ENCODE results near the gene KCNE2. TPM values are rescaled to one million over a fixed set of nuclear protein-coding genes. Genes with fewer than 3 reads are reported as not detected.

The KCNE2 gene
- total RNA-seq (under 1 TPM in 2 of 4 donors, not detected in 2; 0.33 to 0.37 TPM), polyA plus RNA-seq (0.18 TPM)
- long read RNA-seq, donor 1, result 0 reads
- long read RNA-seq, donor 2, result 0 reads
- long read RNA-seq, donor 3, result 0 reads
- long read RNA-seq, donor 4, partial matches to known transcripts, result 0 of 1 reads
- long read RNA-seq, donor 4, other reads (novel, unspliced or antisense), result 0 of 1 reads

GRCh38 chr21:34363733-34364132 is at the start of gene KCNE2:
Gene KCNE2, plus strand, starts transcription at chr21:34364006. Its CDS starts 6,473 bp downstream, at chr21:34370479.
- Histone ChIP-seq H3K27ac (ENCODE audit: low read length) (no peak within 1 kb of the TSS), H3K27me3 (ENCODE audit: control insufficient read depth, insufficient read depth) (no peaks in the 10 kb centered on the region), H3K9me3 (ENCODE audit: control insufficient read depth, low read length) (no peaks in the 10 kb centered on the region), H3K4me1 (ENCODE audit: control insufficient read depth, insufficient read depth, low read length) (no peaks in the 10 kb centered on the region), H3K4me3 (ENCODE audit: low read length) (no peak within 1 kb of the TSS)
- DNase-seq, result no peak
- 75% methylated on average over 3 of the region's 3 CpGs for WGBS
- intact Hi-C loops (cut with DNase I), result no loop called here
- no peak for ATAC-seq

GRCh38 chr21:34319585-34319984 is 44.2 kb upstream of the KCNE2 start:
- 85% methylated on average over 3 of the region's 3 CpGs for WGBS
- H3K9me3 ChIP-seq (ENCODE audit: control insufficient read depth, low read length), result no peaks in the 10 kb centered on the region
- no peak for ATAC-seq
- no peaks in the 10 kb centered on the region for H3K4me1 ChIP-seq (ENCODE audit: control insufficient read depth, insufficient read depth, low read length)
- intact Hi-C loops (cut with DNase I), result no loop called here
- no peak overlapping the region for H3K27ac ChIP-seq (ENCODE audit: low read length)
- no peaks in the 10 kb centered on the region for H3K27me3 ChIP-seq (ENCODE audit: control insufficient read depth, insufficient read depth)
- DNase-seq, result no peak
- no peak overlapping the region for H3K4me3 ChIP-seq (ENCODE audit: low read length)

DNA sequence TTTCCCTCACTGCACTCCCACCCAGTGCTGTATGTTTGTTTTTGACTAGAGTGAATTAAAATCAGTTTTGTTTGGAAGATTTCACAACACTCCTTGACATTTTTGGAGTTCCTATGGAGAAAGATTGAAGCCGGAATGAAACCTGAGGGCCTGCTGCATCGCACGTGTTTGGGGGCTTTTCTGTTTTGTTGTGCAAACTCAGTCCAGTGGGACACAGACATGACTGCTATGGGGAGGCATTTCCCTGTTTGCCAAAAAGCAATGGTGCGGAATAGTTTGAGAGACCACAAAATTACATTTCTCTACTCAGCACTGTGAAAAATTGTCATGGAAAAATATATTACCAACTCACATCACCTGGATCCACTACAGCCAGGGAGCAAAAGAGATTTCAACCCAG is 43.8 kb upstream of the KCNE2 start:
- intact Hi-C loops (cut with DNase I), result no loop called here
- H3K4me1 ChIP-seq (ENCODE audit: control insufficient read depth, insufficient read depth, low read length), result no peaks in the 10 kb centered on the region
- H3K4me3 ChIP-seq (ENCODE audit: low read length), result no peak overlapping the region
- 91% methylated on average over 4 of the region's 4 CpGs for WGBS
- no peaks in the 10 kb centered on the region for H3K27me3 ChIP-seq (ENCODE audit: control insufficient read depth, insufficient read depth)
- H3K9me3 ChIP-seq (ENCODE audit: control insufficient read depth, low read length), result no peaks in the 10 kb centered on the region
- ATAC-seq (no peak), DNase-seq (no peak)
- no peak overlapping the region for H3K27ac ChIP-seq (ENCODE audit: low read length)

- Histone ChIP-seq H3K27me3 (ENCODE audit: control insufficient read depth, insufficient read depth) (no peaks in the 10 kb centered on the region), H3K27ac (ENCODE audit: low read length) (no peak overlapping the region), H3K4me3 (ENCODE audit: low read length) (no peak overlapping the region), H3K9me3 (ENCODE audit: control insufficient read depth, low read length) (no peaks in the 10 kb centered on the region), H3K4me1 (ENCODE audit: control insufficient read depth, insufficient read depth, low read length) (no peaks in the 10 kb centered on the region)
- no peak for ATAC-seq
- WGBS, result 95% methylated on average over 8 of the region's 8 CpGs
- no peak for DNase-seq
- intact Hi-C loops (cut with DNase I), result no loop called here
Measured at GRCh38 chr21:34330055-34330454, 33.8 kb upstream of the KCNE2 start.

DNA sequence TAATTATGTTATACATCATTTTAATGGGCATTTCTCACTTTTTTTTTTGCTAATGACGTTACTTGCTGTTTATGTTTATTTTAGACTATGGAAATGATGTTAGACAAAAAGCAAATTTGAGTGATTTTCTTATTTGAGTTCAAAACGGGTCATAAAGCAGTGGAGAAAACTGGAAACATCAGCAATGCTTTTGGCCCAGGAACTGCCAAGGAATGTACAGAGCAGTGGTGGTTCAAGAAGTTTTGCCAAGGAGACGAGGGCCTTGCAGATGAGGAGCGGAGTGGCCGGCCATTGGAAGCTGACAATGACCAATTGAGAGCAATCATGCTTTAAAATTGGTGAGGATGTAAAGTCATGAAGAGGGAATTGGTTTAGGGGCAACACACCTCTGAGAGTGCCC is 32.1 kb upstream of the KCNE2 start:
- no peak overlapping the region for H3K27ac ChIP-seq (ENCODE audit: low read length)
- no peak overlapping the region for H3K4me3 ChIP-seq (ENCODE audit: low read length)
- DNase-seq (no peak), ATAC-seq (no peak)
- intact Hi-C loops (cut with DNase I), result no loop called here
- H3K4me1 ChIP-seq (ENCODE audit: control insufficient read depth, insufficient read depth, low read length), result no peaks in the 10 kb centered on the region
- H3K27me3 ChIP-seq (ENCODE audit: control insufficient read depth, insufficient read depth), result no peaks in the 10 kb centered on the region
- no peaks in the 10 kb centered on the region for H3K9me3 ChIP-seq (ENCODE audit: control insufficient read depth, low read length)
- 73% methylated on average over 5 of the region's 5 CpGs for WGBS

- no peak for ATAC-seq
- no peaks in the 10 kb centered on the region for H3K9me3 ChIP-seq (ENCODE audit: control insufficient read depth, low read length)
- no peak overlapping the region for H3K27ac ChIP-seq (ENCODE audit: low read length)
- DNase-seq, result no peak
- no peak overlapping the region for H3K4me3 ChIP-seq (ENCODE audit: low read length)
- intact Hi-C loops (cut with DNase I), result no loop called here
- 95% methylated on average over 6 of the region's 6 CpGs for WGBS
- H3K27me3 ChIP-seq (ENCODE audit: control insufficient read depth, insufficient read depth), result no peaks in the 10 kb centered on the region
- H3K4me1 ChIP-seq (ENCODE audit: control insufficient read depth, insufficient read depth, low read length), result no peaks in the 10 kb centered on the region
Measured at GRCh38 chr21:34332347-34332746, 31.5 kb upstream of the KCNE2 start.

DNA sequence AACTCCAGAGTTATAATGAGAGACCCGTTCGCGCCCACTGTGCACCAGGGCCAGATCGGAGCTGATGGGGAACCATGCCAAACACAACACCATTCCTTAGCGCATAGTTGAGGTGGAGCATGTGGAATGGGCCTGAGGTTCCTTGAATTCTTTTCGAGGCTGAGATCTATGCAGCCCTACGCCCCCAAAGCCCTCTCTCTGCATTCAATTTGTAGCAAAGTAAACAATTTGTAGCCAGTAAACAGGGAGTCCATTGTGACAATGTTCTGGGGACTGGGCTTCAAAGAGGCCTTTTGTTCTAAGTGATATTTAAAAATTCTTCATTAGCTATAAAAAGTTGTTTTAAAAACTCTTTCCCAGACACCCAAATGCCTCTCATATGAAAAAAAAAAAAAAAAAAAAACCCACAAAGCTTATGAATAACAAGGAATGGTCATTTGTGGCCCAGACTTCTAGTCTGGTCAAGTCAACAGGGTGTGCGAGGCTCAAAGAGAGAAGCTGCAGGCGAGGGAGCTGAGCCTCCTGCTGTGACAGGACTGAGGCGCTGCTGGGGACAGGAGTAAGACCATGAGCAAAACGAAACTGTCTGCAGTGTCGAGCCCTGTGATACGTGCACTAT is 30.6 kb upstream of the KCNE2 start:
- WGBS, result 83% methylated on average over 13 of the region's 13 CpGs
- Histone ChIP-seq H3K4me1 (ENCODE audit: control insufficient read depth, insufficient read depth, low read length) (peaks cover 4% of the 10 kb centered on the region), H3K4me3 (ENCODE audit: low read length) (no peak overlapping the region), H3K27ac (ENCODE audit: low read length) (no peak overlapping the region), H3K27me3 (ENCODE audit: control insufficient read depth, insufficient read depth) (no peaks in the 10 kb centered on the region), H3K9me3 (ENCODE audit: control insufficient read depth, low read length) (no peaks in the 10 kb centered on the region)
- intact Hi-C loops (cut with DNase I), result no loop called here
- ATAC-seq, result no peak
- DNase-seq, result no peak

DNA sequence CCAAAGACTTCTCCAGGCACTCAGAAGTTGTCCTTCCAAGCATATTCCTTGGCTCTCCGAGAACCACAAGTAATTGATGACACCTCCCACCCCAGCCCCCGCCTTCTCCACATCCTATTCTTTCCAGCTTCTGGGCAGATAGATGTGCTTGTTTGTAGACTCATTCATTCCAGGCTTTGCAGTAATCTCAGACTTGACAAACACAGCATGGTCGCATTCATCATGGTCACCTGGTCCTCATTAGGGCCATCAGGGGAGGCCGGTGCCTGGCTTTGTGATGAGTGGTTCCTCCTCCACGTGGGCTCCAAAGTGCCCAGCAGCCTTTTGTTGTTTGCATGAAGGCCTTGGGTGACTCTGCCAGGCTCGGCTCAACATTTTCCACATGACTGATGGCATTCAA is 28.5 kb upstream of the KCNE2 start:
- no peaks in the 10 kb centered on the region for H3K9me3 ChIP-seq (ENCODE audit: control insufficient read depth, low read length)
- intact Hi-C loops (cut with DNase I), result no loop called here
- WGBS, result 90% methylated on average over 6 of the region's 6 CpGs

GRCh38 chr21:34336245-34336644 is 27.6 kb upstream of the KCNE2 start:
- no peak overlapping the region for H3K4me3 ChIP-seq (ENCODE audit: low read length)
- no peaks in the 10 kb centered on the region for H3K27me3 ChIP-seq (ENCODE audit: control insufficient read depth, insufficient read depth)
- H3K4me1 ChIP-seq (ENCODE audit: control insufficient read depth, insufficient read depth, low read length), result peaks cover 4% of the 10 kb centered on the region
- H3K9me3 ChIP-seq (ENCODE audit: control insufficient read depth, low read length), result no peaks in the 10 kb centered on the region
- ATAC-seq (peak in 1 of 2 donors; percentile 39), DNase-seq (peak in 1 of 3 donors; percentile 48)
- intact Hi-C loops (cut with DNase I), result no loop called here
- WGBS, result 46% methylated on average over 5 of the region's 5 CpGs
- no peak overlapping the region for H3K27ac ChIP-seq (ENCODE audit: low read length)

More for the DNA sequence above, 28.5 kb upstream of the KCNE2 start:
- Histone ChIP-seq H3K4me3 (ENCODE audit: low read length) (no peak overlapping the region), H3K27me3 (ENCODE audit: control insufficient read depth, insufficient read depth) (no peaks in the 10 kb centered on the region), H3K27ac (ENCODE audit: low read length) (no peak overlapping the region), H3K4me1 (ENCODE audit: control insufficient read depth, insufficient read depth, low read length) (peaks cover 4% of the 10 kb centered on the region)
- DNase-seq (no peak), ATAC-seq (no peak)

- H3K27ac ChIP-seq (ENCODE audit: low read length), result no peak overlapping the region
- ATAC-seq, result peak; percentile 23 to 40
- DNase-seq, result peak in 1 of 3 donors; percentile 67
- H3K4me1 ChIP-seq (ENCODE audit: control insufficient read depth, insufficient read depth, low read length), result peaks cover 4% of the 10 kb centered on the region
- H3K4me3 ChIP-seq (ENCODE audit: low read length), result no peak overlapping the region
- H3K27me3 ChIP-seq (ENCODE audit: control insufficient read depth, insufficient read depth), result no peaks in the 10 kb centered on the region
- no peaks in the 10 kb centered on the region for H3K9me3 ChIP-seq (ENCODE audit: control insufficient read depth, low read length)
- WGBS, result 54% methylated on average over 13 of the region's 13 CpGs
- intact Hi-C loops (cut with DNase I), result no loop called here
Measured at GRCh38 chr21:34336756-34337391, 26.9 kb upstream of the KCNE2 start.

DNA sequence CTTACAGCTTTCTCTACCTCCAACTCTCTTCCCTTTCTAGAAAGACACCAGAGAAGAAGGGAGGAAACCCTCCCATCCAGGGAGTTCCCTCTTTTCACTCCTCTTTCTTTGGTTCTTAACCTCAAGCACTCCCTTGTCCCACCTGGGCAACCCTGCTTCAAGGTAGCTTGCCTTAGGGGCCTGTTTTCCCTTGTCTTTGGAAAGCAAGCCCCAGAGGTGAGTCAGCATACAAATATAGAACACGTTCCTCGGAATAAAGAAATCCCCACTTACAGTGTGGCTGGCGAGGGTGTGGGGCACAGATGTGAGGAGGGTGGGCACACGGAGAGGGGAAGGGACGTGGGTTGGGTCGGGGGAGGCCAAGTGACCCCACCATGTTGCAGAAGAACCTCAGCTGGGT is 26.1 kb upstream of the KCNE2 start:
- Histone ChIP-seq H3K4me3 (ENCODE audit: low read length) (no peak overlapping the region), H3K4me1 (ENCODE audit: control insufficient read depth, insufficient read depth, low read length) (peaks cover 4% of the 10 kb centered on the region), H3K27ac (ENCODE audit: low read length) (no peak overlapping the region), H3K9me3 (ENCODE audit: control insufficient read depth, low read length) (no peaks in the 10 kb centered on the region), H3K27me3 (ENCODE audit: control insufficient read depth, insufficient read depth) (no peaks in the 10 kb centered on the region)
- WGBS, result 54% methylated on average over 6 of the region's 6 CpGs
- intact Hi-C loops (cut with DNase I), result no loop called here
- DNase-seq (no peak), ATAC-seq (no peak)

All from right cardiac atrium (tissue), 5 donors.